Activated naive CD4-positive, alpha-beta T cell treated with anti-CD3 and anti-CD28 coated beads, Interleukin-2, amount 50 U/mL, for 72 hours (primary cell): ENCODE results near the gene VKORC1L1. TPM values are rescaled to one million over a fixed set of nuclear protein-coding genes. Genes with fewer than 3 reads are reported as not detected.
A peak's percentile ranks its signal among the peaks of the same experiment; 100 is the strongest.
"Not testable (repeated sequence)": the region's sequence is repeated elsewhere in the genome, so short reads cannot be mapped to it uniquely, and the experiment has no call there.

Experiments
- ATAC-seq, 2 donors: fragments of 150-1000 bp; cut with Tn5 transposase; 2 replicates each; pipeline ENCODE4 v1.10.0; 2021; ENCODE audit warnings: mild to moderate bottlenecking in 2 of 2, moderate library complexity in 2 of 2
- DNase-seq, 2 donors: peaks; one replicate each; pipeline ENCODE4 v3.0.0; 2021 to 2022; ENCODE audit warnings: low spot score in 2 of 2
- H3K27ac Mint-ChIP-seq, 2 donors: one replicate each; pipeline ENCODE4 v1.8.0; 2022; ENCODE audit warnings: mild to moderate bottlenecking in 2 of 2, mixed read lengths in 2 of 2
- H3K36me3 Mint-ChIP-seq, 2 donors: one replicate each; pipeline ENCODE4 v1.8.0; 2022; ENCODE audit warnings: mixed read lengths in 2 of 2
- H3K9me3 Mint-ChIP-seq, 2 donors: one replicate each; pipeline ENCODE4 v1.8.0; 2022; ENCODE audit warnings: mixed read lengths in 2 of 2
- total RNA-seq, 2 donors: library from RNA; stranded (reverse); gene quantifications; one replicate each; pipeline ENCODE4 v1.2.3, GENCODE V29; 2022

Gene VKORC1L1
- total RNA-seq, result 10 to 100 TPM; 12.0 to 13.6 TPM

- Mint-ChIP-seq H3K27ac (no peak within 1 kb of the TSS), H3K36me3 (no peaks in the 10 kb centered on the region), H3K9me3 (no peaks in the 10 kb centered on the region)
- peak; percentile 96 for DNase-seq
- peak; percentile 92 to 97 for ATAC-seq
Measured at GRCh38 chr7:65872776-65873581, at the start of gene VKORC1L1. TSS of gene VKORC1L1 (plus strand) at chr7:65873074. CDS start at chr7:65873372, 298 bp downstream.

- no peak for ATAC-seq
- no peaks in the 10 kb centered on the region for H3K36me3 Mint-ChIP-seq
- H3K9me3 Mint-ChIP-seq, result no peaks in the 10 kb centered on the region
- no peak overlapping the region for H3K27ac Mint-ChIP-seq
- DNase-seq, result no peak
Measured at GRCh38 chr7:65827366-65827765, 45.5 kb upstream of the VKORC1L1 start.

- H3K36me3 Mint-ChIP-seq, result no peaks in the 10 kb centered on the region
- no peak for DNase-seq
- H3K9me3 Mint-ChIP-seq, result no peaks in the 10 kb centered on the region
- ATAC-seq, result no peak
- H3K27ac Mint-ChIP-seq, result no peak overlapping the region
Measured at GRCh38 chr7:65832281-65832680, 40.6 kb upstream of the VKORC1L1 start.

GRCh38 chr7:65836684-65837083 lies 36.2 kb upstream of the VKORC1L1 start:
- H3K36me3 Mint-ChIP-seq, H3K9me3 Mint-ChIP-seq, DNase-seq, ATAC-seq: not testable (repeated sequence)
- H3K27ac Mint-ChIP-seq, result peak overlapping the region in 1 of 2 donors; percentile 20

- not testable (repeated sequence) for H3K36me3 Mint-ChIP-seq, ATAC-seq
- H3K27ac Mint-ChIP-seq, result peak overlapping the region in 1 of 2 donors; percentile 74
Measured at GRCh38 chr7:65837541-65837956, 35.3 kb upstream of the VKORC1L1 start.

GRCh38 chr7:65839846-65840245 lies 33.0 kb upstream of the VKORC1L1 start:
- DNase-seq, result no peak
- ATAC-seq, result no peak
- Mint-ChIP-seq H3K9me3 (no peaks in the 10 kb centered on the region), H3K36me3 (no peaks in the 10 kb centered on the region), H3K27ac (peak overlapping the region in 1 of 2 donors; percentile 74)

More at GRCh38 chr7:65837541-65837956, 35.3 kb upstream of the VKORC1L1 start:
- not testable (repeated sequence) for DNase-seq, H3K9me3 Mint-ChIP-seq

GRCh38 chr7:65840446-65840845 lies 32.4 kb upstream of the VKORC1L1 start:
- H3K36me3 Mint-ChIP-seq, result no peaks in the 10 kb centered on the region
- DNase-seq (no peak), ATAC-seq (peak in 1 of 2 donors; percentile 67)
- H3K9me3 Mint-ChIP-seq, result no peaks in the 10 kb centered on the region
- peak overlapping the region; percentile 58 to 74 for H3K27ac Mint-ChIP-seq

- not testable (repeated sequence) for H3K36me3 Mint-ChIP-seq, DNase-seq, H3K9me3 Mint-ChIP-seq, H3K27ac Mint-ChIP-seq, ATAC-seq
Measured at GRCh38 chr7:65843616-65844015, 29.3 kb upstream of the VKORC1L1 start.

- ATAC-seq, result no peak
- H3K9me3 Mint-ChIP-seq, result no peaks in the 10 kb centered on the region
- peak overlapping the region in 1 of 2 donors; percentile 34 for H3K27ac Mint-ChIP-seq
- H3K36me3 Mint-ChIP-seq, result no peaks in the 10 kb centered on the region
- no peak for DNase-seq
Measured at GRCh38 chr7:65846008-65846570, 26.8 kb upstream of the VKORC1L1 start.

GRCh38 chr7:65853426-65853825 lies 19.4 kb upstream of the VKORC1L1 start:
- DNase-seq, H3K27ac Mint-ChIP-seq, ATAC-seq, H3K9me3 Mint-ChIP-seq, H3K36me3 Mint-ChIP-seq: not testable (repeated sequence)

GRCh38 chr7:65853892-65854291 lies 19.0 kb upstream of the VKORC1L1 start:
- ATAC-seq, DNase-seq, H3K36me3 Mint-ChIP-seq, H3K27ac Mint-ChIP-seq, H3K9me3 Mint-ChIP-seq: not testable (repeated sequence)

- DNase-seq, ATAC-seq, H3K9me3 Mint-ChIP-seq, H3K36me3 Mint-ChIP-seq, H3K27ac Mint-ChIP-seq: not testable (repeated sequence)
Measured at GRCh38 chr7:65857321-65857894, 15.5 kb upstream of the VKORC1L1 start.

GRCh38 chr7:65858660-65859059 lies 14.2 kb upstream of the VKORC1L1 start:
- H3K27ac Mint-ChIP-seq, DNase-seq, H3K9me3 Mint-ChIP-seq, H3K36me3 Mint-ChIP-seq, ATAC-seq: not testable (repeated sequence)

GRCh38 chr7:65866244-65866643 lies 6.6 kb upstream of the VKORC1L1 start:
- not testable (repeated sequence) for H3K27ac Mint-ChIP-seq, ATAC-seq

GRCh38 chr7:65867681-65868080 lies 5.2 kb upstream of the VKORC1L1 start:
- H3K36me3 Mint-ChIP-seq, H3K9me3 Mint-ChIP-seq, ATAC-seq, H3K27ac Mint-ChIP-seq, DNase-seq: not testable (repeated sequence)

More at GRCh38 chr7:65866244-65866643, 6.6 kb upstream of the VKORC1L1 start:
- H3K9me3 Mint-ChIP-seq, DNase-seq, H3K36me3 Mint-ChIP-seq: not testable (repeated sequence)

- DNase-seq, H3K36me3 Mint-ChIP-seq, H3K27ac Mint-ChIP-seq, H3K9me3 Mint-ChIP-seq, ATAC-seq: not testable (repeated sequence)
Measured at GRCh38 chr7:65869312-65869711, 3.6 kb upstream of the VKORC1L1 start.

GRCh38 chr7:65871451-65871850 lies 1.4 kb upstream of the VKORC1L1 start:
- not testable (repeated sequence) for ATAC-seq, H3K27ac Mint-ChIP-seq, DNase-seq, H3K9me3 Mint-ChIP-seq, H3K36me3 Mint-ChIP-seq
